GM19328 (cell line): ENCODE results near the gene PDLIM1.
A peak's percentile ranks its signal among the peaks of the same experiment; 100 is the strongest.
"Not testable (repeated sequence)": the region's sequence is repeated elsewhere in the genome, so short reads cannot be mapped to it uniquely, and the experiment has no call there.

Source experiments
- ATAC-seq: cut with Tn5 transposase; IDR thresholded peaks from one replicate; pipeline ENCODE4 v1.9.1; 2021; ENCODE audit warnings: mild to moderate bottlenecking, moderate library complexity; ENCODE audit not compliant: unreplicated experiment

PDLIM1 gene

DNA sequence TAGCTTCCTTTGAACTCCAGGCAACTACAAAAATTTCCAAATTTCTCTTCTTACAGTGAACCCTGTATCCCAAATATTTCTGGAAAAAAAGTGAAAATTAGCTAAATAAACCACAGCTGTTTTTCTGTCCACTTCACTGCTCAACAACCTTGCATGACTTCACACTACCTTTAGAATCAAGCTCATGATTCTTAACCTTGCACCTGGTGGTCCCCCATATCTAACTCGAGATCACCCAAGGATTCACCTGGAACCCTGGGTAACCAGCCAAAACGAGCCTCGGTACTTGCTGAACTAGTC lies 47.5 kb downstream of the PDLIM1 start:
- no peak for ATAC-seq

DNA sequence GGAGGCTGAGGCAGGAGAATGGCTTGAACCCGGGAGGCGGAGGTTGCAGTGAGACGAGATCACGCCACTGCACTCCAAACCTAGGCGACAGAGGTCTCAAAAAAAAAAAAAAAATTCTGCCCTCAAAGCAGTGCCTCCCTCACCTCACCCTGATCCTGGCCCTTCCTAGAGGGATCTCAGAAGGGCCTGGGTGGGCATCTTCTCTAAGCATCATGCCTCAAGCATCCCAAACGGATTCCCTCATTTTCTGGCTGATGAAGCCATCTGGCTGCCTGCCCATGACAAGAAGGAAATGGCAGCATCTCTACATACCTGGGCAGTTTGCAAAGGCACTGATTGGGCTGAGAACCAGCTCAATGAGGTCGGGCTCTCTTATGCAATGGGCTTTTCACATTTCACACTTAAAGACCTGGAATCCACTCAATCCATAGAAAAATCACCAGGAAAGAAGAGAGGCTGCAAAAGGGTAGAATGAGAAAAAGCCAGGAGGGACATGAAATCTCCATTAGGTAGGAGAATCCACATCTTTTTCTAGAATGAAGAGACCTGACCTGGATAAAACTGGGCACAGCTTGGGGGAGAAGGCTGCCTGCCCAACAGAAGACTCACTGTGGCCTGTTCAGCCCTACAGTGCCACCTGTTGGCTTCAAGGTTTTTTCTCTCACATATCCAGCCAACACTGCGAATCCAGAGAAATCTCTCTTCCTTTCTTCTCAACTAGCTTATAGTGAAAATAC lies 48.1 kb downstream of the PDLIM1 start:
- no peak for ATAC-seq

GRCh38 chr10:95241533-95241932 lies 49.3 kb downstream of the PDLIM1 start:
- ATAC-seq, result no peak

GRCh38 chr10:95240811-95241210 lies 50.0 kb downstream of the PDLIM1 start:
- ATAC-seq, result no peak

DNA sequence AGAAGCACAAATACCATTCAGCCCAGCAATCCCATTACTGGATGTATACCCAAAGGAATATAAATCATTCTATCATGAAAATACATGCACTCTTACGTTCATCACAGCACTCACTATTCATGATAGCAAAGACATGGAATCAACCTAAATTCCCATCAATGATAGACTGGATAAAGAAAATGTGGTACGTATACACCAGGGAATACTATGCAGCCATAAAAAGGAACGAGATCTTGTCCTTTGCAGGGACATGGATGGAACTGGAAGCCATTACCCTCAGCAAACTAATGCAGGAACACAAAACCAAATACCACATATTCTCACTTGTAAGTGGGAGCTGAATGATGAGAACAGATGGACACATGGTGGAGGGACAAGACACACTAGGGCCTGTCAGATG lies 50.7 kb downstream of the PDLIM1 start:
- not testable (repeated sequence) for ATAC-seq

GRCh38 chr10:95237376-95238170 lies 53.2 kb downstream of the PDLIM1 start:
- ATAC-seq, result no peak

GRCh38 chr10:95236068-95236903 lies 54.5 kb downstream of the PDLIM1 start:
- peak; percentile 96 for ATAC-seq

DNA sequence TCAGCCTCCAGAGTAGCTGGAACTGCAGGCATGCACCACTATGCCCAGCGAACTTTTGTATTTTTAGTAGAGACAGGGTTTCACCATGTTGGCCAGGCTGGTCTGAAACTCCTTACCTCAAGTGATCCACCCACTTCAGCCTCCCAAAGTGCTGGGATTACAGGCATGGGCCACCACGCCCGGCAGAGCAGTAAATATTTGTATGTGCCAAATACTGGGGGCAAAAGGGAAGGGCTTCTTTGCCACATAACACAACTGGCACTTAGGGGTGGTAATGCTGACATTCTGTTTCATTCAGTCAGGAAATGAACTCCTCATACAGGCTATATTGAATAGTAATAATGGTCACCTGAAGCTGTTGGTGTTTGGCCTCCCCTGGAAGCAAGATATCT lies 55.1 kb downstream of the PDLIM1 start:
- ATAC-seq, result no peak

DNA sequence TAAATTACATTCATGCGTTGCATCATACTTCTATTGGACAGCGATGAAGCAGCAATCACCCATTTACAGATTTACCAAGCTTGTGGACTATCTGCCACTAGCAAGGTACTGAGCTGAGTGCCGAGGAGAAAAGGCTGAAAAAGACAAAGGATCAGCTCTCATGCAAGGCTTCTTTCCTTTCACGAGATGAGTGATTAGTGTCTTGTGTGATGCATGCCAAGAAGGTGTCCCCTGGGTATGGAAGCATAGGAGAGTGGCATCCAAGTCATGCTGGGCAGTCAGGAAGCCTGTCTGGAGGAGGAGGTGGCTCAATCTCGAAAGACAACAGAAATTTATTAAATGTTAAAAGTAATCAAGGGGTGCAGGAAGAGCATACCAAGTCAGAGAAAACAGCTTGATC lies 55.9 kb downstream of the PDLIM1 start:
- ATAC-seq, result no peak

GRCh38 chr10:95233377-95234034 lies 57.3 kb downstream of the PDLIM1 start:
- ATAC-seq, result no peak

DNA sequence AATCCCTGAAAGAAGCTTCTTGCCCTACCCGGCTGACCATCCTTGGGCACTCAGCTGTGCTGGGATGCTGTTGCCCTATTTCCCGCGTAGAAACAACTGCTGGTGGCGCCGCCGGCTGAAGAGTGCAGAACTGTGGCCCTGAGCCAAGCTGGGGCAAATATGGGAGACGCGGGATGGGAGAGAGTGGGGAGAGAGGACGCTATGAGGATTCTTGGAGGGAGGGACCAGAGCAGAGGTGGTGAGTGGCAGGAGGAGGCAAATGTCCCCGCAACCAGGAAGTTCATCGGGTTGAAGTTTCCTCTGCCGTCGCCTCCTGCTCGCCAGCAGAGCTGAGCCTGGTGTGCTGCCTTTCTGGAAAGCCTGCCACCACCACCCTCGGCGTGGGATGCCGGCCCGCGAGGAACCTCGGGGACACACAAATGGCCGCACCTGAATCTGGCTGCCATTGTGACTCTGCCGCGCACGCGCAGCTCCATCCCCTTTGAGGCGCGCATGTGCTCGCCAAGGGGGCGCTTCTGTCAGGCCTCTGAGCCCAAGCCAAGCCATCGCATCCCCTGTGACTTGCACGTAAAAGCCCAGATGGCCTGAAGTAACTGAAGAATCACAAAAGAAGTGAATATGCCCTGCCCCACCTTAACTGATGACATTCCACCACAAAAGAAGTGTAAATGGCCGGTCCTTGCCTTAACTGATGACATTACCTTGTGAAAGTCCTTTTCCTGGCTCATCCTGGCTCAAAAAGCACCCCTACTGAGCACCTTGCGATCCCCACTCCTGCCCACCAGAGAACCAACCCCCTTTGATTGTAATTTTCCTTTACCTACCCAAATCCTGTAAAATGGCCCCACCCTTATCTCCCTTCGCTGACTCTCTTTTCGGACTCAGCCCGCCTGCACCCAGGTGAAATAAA lies 59.9 kb downstream of the PDLIM1 start:
- not testable (repeated sequence) for ATAC-seq

- no peak for ATAC-seq
Measured at GRCh38 chr10:95229724-95230627, 60.8 kb downstream of the PDLIM1 start.

DNA sequence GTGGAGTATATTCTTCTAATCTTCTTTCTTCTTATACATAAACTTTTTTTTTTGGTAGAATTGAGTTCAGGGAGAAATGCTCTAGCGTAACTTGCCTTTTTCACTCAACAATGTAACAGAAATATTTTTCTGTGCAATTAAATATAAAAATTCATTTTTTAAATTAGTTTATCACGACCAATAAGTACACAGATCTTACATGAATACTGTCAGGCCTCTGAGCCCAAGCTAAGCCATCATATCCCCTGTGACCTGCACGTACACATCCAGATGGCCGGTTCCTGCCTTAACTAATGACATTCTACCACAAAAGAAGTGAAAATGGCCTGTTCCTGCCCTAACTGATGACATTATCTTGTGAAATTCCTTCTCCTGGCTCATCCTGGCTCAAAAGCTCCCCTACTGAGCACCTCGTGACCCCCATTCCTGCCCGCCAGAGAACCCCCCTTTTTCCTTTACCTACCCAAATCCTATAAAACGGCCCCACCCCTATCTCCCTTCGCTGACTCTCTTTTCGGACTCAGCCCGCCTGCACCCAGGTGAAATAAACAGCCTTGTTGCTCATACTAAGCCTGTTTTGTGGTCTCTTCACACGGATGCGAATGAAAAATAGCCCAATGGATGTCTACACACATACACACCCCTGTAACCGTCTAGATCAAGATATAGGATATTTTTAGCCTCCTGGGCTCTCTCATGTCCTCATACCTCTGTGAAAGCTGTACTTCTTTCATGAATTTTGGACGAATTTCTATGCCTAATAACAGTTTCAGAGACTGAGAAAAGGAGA lies 61.7 kb downstream of the PDLIM1 start:
- ATAC-seq, result not testable (repeated sequence)

DNA sequence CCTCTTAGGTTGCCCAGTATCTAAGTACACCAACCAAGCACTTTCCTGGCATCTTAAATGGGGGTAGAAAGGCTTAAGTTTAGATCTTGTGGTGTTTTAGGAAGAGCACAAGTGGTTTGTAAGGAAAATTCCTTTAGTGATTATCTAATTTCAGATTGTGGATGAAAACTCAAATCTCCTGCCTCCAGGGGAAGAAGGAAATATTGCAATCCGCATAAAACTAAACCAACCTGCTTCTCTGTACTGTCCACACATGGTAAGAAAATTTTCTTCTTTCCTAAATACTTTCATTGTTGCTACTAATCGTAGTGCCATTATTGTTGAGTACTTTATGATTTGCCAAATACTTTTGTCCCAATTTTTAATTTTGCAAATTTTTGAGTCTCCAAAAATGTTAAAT lies 65.7 kb downstream of the PDLIM1 start:
- ATAC-seq, result no peak

- no peak for ATAC-seq
Measured at GRCh38 chr10:95221124-95221523, 69.7 kb downstream of the PDLIM1 start.

GRCh38 chr10:95220539-95220938 lies 70.3 kb downstream of the PDLIM1 start:
- ATAC-seq, result no peak

DNA sequence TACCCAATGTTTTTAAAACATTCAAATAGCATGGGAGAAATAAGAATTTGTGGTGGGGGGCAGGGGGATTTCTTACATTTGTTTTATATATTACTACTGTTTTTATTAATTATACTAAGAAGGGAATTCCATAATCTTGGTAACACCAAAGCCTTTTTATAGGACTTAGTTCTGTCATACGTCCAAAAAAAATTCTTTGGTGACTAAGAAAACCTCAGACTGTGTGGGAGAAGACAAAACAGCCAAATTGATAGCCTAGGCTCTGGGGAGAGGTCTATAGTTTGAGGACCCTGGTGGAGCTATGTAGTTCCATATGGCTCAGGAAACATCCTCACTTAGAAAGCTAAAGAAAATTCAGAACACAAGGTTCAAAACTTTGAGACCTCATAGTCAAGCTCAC lies 73.3 kb downstream of the PDLIM1 start:
- no peak for ATAC-seq

DNA sequence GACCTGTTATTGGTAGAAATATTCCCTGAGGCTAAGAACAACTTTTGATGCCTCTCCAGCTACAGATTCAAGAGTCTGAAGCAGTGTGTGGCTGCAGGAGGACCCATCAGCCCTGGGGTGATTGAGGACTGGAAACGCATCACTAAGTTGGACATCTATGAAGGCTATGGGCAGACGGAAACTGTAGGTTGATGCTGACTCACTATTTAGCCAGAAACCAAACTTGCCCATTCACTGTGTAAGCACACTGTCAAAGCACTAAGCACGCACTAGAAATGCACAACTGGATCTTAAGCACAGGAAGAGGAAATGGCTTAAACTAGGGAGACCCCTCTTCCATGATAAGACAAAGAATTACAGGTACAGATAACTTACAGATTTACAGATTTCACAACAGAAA lies 76.0 kb downstream of the PDLIM1 start:
- ATAC-seq, result no peak
